GM08714 (cell line): ENCODE measurements around the gene ALOX12B.
A peak's percentile ranks its signal among the peaks of the same experiment; 100 is the strongest.
"Not testable (repeated sequence)": the region's sequence is repeated elsewhere in the genome, so short reads cannot be mapped to it uniquely, and the experiment has no call there.

Experiments used
- H3K4me3 ChIP-seq: fragments of 200-500 bp; sonication (Bioruptor generic); 2 replicates; pipeline ENCODE4 v1.5.1; 2014; ENCODE audit warnings: mild to moderate bottlenecking, low read length, inconsistent platforms
- ZNF274 ChIP-seq: IDR thresholded peaks from 2 replicates; pipeline ENCODE4 v1.6.1; 2012; ENCODE audit warnings: mild to moderate bottlenecking, low read depth, low read length

The ALOX12B gene

DNA sequence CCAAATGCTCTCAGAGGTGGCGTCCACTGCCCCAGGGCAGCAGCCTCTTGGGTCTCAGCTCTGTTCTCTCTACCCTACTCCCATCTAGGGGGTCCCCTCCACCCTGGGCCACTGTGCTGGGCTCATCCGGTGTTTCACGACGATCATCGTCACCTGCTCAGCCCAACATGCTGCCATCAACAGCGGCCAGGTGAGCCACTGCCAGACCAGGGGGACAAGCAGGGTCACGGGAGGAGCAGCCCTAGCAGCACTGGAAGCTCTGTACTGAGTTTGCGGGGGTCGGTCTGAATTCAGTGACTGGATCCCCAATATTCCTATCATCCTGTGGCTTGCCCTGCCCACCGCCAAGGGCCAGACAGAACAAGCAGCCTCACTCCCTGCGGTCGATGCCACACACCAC is 16.0 kb downstream of the ALOX12B start:
- TF ChIP-seq ZNF274: no peak
- H3K4me3 ChIP-seq: no peak overlapping the region

DNA sequence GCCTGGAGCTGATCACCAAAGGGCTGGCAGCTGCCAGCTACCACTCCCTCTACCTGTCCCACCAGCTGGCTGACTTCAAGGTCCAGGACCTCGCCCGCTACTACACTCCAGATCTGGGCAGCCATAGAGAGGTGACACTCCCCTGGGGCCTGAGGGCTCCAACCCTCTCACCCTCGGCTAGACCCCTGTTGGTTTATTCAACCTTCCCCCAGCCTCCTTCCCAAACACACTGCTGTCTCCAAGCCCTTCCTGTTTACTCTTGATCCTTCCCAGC is 18.0 kb downstream of the ALOX12B start:
- H3K4me3 ChIP-seq: no peak overlapping the region
- no peak for TF ChIP-seq ZNF274

DNA sequence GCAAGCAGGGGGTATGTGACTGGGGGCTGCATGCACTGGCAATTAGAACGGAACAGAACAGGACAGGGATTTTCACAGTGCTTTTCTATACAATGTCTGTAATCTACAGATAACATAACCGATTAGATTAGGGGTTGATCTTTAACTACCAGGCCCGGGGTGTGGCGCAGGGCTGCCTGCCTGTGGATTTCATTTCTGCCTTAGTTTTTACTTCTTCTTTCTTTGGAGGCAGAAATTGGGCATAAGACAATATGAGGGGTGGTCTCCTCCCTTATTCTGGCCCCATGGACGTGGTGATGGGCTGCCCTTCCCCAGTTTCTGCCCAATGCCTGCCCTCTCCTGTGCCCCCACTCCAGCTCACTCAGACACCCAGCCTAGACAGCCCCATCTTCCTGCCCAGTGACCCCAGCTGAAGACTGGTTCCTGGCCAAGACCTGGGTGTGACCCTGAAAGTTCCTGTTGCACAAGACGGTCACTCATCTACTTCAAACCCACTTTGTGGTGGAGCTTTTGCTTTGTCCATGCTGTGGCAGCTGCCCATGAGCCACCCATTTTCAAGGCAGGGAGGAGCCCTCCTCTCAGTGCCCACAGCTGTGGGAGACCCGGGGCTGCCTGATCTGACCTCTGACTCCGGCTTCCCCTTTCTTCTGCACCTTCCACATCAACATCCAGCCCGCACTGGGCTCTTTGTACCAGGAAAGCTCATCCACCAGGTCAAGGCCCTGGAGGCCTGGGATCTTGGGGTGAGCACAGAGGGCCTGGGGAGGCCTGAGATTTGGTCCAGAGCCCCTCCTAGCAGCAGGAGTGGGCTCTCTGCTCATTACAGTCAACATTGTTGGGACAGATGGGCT is 18.6 kb downstream of the ALOX12B start:
- H3K4me3 ChIP-seq: no peak overlapping the region
- no peak for TF ChIP-seq ZNF274

DNA sequence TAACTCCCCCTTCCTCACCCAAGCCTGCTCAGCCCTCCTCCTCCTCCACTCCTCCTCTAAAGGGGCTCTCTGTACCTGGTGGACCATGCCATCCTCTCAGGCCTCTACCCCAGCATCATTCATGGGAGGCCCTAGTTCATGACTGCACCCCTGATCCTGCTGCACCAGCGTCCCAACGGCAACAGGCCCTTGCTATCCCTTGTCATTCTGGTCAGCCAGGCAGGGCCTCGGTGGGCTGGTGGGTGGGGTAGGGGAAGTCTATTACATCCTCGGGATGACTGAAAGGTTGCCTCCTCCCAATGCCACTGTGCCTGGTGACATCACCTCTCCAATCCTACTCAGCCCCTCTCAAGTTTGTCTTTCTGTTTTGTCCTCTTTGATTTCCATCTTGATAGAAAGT is 19.7 kb downstream of the ALOX12B start:
- H3K4me3 ChIP-seq: no peak overlapping the region
- no peak for TF ChIP-seq ZNF274

DNA sequence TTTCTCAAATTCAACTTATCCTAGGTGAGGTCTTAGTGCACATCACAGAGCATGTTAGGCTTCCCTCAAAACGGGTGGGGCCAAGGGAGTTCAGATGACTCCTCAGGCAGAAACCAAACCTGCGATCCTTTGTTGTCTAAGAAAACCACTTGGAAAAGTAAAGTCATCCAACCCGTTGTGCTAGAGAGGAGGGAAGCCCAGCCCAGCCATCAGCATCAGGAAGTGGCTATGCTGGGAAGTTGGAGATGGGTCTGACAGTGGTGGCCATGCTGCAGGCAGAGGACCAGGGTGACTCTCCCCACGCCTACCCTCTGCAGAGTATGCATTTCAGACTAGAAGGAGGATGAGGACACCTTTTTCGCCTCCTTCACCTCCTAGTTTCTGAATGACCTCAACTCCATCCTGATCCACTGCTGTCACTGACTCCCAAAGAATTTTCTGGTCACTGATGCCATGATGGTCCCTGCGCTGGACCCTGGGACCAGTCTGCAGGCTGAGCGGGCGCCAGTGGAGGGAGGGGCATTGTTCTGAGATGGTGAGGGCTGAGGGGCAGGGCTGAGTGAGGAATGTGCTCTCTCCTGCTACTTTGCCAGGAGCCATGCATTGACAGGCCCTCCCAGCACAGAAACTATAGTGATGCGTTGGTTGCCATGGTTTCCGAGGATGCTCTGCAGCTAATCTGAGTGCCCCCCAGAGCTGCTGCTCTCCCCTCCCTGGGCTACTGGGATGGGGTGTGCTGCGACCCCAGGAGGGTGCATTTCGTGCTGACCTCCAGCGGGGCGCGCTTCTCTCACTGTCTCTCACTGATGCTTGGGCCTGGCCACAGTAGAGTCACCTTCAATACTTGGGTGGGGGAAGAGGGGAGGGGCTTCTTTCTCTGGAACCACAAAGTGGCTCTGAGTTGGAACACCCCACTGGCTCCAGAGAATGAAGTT is 20.4 kb downstream of the ALOX12B start:
- no peak for TF ChIP-seq ZNF274
- no peak overlapping the region for H3K4me3 ChIP-seq

DNA sequence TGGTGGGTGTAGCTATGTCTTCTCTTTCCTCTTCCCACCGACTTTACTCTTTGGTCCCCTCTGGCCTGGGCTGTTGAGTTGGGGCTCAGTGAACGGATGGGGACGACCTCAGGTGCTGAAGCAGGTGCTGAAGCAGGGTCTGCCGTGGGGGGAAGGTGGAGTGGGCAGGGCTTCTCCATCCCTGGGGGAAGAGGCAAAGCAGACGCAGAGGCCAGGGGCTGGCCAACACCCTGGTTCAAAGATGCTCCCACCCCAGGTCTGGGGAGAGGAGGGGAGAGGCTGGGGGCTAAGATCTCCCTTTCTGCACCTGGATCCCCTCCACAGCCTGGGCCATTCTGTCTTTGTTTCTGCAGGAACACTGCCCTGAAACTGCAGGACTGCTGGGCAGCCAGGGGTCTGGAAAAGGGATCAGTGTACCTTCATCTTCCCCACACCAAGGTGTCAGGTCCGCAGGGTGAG is 22.9 kb downstream of the ALOX12B start:
- no peak for TF ChIP-seq ZNF274

DNA sequence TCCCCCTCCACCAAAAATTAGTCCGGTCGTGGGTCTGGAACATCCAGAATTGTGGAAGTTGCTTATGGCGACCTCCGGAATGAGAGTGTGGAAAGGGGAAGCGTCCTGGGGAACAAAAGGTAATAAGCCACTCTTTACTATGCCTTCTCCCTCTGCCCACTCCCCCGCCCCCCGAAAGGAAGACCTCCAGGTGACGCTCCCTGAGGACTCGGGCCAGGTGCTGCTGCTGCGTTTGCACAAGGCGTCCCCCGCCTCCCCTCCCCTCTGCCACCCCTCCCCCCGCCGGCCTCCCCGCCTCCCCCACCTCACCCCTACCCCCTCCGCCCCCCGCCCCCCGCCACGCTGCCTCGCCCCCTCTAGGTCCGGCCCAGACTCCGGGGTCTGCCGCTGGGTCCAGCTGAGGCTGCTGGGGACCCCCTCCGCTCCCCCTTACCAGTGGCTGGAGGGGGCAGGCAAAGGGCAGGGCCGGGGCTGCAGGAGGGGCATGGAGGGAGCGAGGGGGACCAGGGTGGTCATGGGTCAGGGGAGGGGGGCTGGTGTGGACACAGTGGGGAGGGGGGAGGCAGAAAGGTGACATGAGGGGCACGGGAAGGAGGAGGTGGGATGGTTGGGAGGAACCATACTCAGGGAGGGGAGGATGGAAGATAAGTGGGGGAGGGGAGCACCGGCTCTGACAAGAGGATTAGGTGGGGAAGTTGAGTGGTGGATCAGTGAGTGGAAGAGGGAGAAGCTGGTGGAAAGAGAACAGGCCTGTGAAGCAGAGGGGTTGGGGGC is 23.6 kb downstream of the ALOX12B start:
- TF ChIP-seq ZNF274: no peak
- no peak overlapping the region for H3K4me3 ChIP-seq

More for the DNA sequence above, 22.9 kb downstream of the ALOX12B start:
- no peak overlapping the region for H3K4me3 ChIP-seq

DNA sequence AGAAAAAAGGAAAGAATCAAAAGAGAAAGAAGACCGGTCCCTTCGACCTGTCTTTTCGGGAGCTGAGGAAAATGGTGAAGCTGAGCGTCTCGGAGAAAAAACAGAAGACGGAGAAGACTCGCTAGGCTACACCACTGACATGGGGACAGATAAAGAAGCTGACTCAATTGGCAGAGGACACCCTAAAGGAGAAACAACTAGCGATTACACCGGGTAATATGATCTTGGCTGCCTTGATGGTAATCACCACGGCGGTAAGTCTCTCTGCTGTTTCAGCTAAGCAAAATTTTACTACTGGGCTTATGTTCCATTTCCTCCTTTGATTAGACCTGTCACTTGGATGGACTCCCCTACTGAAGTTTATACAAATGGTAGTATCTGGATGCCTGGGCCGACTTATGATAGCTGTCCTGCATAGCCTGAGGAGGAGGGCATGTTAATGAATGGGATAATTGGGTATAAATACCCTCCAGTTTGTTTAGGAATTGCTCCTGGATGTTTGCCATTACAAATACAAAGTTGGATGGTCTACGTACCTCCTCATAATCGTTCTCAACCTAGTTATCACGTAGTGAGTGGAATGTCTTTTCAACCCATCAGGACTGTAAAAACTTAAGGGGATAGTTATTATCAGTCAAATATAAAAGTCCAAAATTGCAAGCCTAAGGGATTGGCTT is 24.6 kb downstream of the ALOX12B start:
- TF ChIP-seq ZNF274: no peak
- peak overlapping the region; percentile 30; the same call in 1 of the 2 replicates for H3K4me3 ChIP-seq

DNA sequence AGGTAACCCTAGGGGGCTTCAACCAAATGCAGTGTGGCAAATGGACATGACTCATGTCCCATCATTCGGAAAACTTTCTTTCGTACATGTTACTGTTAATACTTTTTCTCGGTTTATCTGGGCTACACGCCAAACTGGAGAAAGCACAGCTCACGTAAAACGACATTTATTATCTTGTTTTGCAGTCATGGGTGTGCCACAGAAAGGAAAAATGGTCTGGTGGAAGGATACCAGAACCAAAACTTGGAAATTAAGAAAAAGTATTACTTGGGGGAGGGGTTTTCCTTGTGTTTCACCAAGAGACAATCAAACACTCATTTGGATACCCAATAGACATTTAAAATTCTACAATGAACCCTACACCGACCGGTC is 25.1 kb downstream of the ALOX12B start:
- H3K4me3 ChIP-seq: peak overlapping the region; percentile 30; the same call in 1 of the 2 replicates
- no peak for TF ChIP-seq ZNF274

DNA sequence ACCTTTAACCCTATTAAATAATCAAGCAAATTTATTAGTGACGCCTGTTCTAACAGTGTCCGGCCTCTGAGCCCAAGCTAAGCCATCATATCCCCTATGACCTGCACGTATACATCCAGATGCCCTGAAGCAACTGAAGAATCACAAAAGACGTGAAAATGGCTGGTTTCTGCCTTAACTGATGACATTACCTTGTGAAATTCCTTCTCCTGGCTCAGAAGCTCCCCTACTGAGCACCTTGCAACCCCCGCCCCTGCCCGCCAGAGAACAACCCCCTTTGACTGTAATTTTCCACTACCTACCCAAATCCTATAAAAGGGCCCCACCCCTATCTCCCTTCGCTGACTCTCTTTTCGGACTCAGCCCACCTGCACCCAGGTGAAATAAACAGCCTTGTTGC is 25.7 kb downstream of the ALOX12B start:
- H3K4me3 ChIP-seq: not testable (repeated sequence)

DNA sequence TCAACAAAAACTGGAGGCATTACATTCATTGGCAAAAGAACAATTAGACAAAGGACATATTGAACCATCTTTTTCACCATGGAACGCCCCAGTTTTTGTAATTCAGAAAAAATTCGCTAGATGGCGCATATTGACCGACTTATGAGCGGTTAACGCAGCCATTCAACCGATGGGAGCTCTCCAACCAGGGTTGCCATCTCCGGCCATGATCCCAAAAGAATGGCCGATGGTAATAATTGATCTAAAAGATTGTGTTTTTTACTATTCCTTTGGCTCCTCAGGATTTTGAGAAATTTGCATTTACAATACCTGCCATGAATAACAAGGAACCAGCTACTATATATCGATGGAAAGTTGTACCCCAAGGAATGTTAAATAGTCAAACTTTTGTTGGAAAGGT is 27.2 kb downstream of the ALOX12B start:
- TF ChIP-seq ZNF274: no peak
- H3K4me3 ChIP-seq: no peak overlapping the region

DNA sequence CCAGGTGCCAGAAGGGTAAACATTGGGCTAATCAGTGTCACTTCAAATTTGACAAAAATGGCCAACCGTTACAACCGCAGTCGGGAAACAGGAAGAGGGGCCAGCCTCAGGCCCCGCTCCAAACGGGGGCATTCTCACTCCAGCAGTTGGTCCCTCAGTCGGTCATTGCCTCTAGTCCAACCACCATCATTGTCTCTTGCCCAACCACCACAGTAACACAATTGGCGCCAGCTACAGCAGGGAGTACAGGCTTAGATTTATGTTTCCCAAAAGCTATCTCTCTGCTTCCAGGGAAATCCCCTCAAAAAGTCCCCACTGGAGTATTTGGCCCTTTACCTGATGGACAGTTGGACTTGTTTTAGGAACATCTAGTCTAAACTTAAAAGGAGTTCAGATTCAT is 28.4 kb downstream of the ALOX12B start:
- TF ChIP-seq ZNF274: no peak
- H3K4me3 ChIP-seq: no peak overlapping the region

DNA sequence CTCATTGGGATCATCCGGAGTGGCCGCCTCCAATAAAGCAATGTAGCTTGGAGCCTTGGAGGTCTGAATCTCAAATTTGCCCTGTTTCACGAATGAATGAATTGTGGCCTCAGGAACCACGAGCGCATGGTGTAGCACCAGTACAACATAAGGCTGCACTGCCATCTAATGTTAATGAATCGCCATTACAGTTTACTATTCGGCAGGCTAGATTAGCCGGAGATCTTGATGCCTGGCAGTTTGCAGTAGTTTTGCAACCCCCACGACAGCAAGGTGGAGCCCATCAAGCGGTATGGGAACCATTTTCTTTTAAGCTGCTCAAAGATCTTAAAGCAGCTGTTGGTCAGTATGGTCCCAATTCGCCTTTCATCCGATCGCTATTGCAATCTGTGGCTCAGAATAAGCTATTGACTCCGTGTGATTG is 29.8 kb downstream of the ALOX12B start:
- H3K4me3 ChIP-seq: no peak overlapping the region
- TF ChIP-seq ZNF274: no peak

DNA sequence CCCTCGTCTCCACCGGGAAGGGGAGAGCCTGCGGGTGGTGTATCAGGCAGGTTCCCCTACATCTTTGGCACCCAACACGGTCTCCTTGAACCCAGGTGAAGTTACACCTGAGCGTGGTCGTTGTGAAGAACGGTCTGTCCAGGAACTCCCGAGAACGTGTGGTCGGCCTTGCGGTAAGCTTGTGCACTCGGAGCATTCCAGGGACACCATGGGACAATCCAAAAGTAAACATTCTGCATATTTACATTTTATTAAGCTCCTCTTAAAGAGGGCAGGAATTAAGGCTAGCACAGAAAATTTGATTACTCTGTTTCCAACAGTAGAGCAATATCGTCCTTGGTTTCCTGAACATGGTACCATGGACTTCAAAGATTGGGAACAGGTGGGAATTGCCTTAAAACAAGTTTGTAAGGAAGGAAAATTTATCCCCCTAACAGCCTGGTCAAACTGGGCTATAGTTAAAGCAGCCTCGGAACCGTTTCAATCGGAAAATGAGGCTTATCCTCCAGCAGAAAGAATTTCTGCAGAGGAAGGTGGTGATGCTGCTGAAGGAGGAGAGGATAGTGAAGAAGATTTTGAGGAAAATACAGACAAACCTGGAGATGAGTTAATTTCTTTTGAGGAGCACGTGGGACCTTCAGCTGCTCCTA is 30.4 kb downstream of the ALOX12B start:
- H3K4me3 ChIP-seq: no peak overlapping the region

More for the DNA sequence above, 30.4 kb downstream of the ALOX12B start:
- no peak for TF ChIP-seq ZNF274
